Immature natural killer cell (primary cell): ENCODE data around the gene LBH. TPM values are rescaled to one million over a fixed set of nuclear protein-coding genes. Genes with fewer than 3 reads are reported as not detected.

Experiments used
- DNase-seq, 3 donors: peaks; one replicate each; pipeline ENCODE4 v3.0.0; 2022; ENCODE audit warnings: mixed read lengths in 1 of 3
- H3K27ac Mint-ChIP-seq, 6 donors: one replicate each; pipeline ENCODE4 v1.8.0; 2020; ENCODE audit warnings: mixed read lengths in 6 of 6, mild to moderate bottlenecking in 5 of 6, inconsistent platforms in 4 of 6, moderate library complexity in 3 of 6
- H3K27me3 Mint-ChIP-seq, 3 donors: one replicate each; pipeline ENCODE4 v1.8.0; 2020 to 2021; ENCODE audit warnings: low read depth in 3 of 3, mild to moderate bottlenecking in 3 of 3, mixed read lengths in 3 of 3, moderate library complexity in 3 of 3, inconsistent platforms in 1 of 3
- H3K36me3 Mint-ChIP-seq, 3 donors: one replicate each; pipeline ENCODE4 v1.8.0; 2020; ENCODE audit warnings: mixed read lengths in 3 of 3, inconsistent platforms in 2 of 3, mild to moderate bottlenecking in 2 of 3
- H3K4me1 Mint-ChIP-seq, 2 donors: one replicate each; pipeline ENCODE4 v1.8.0; 2020; ENCODE audit warnings: inconsistent platforms in 2 of 2, mild to moderate bottlenecking in 2 of 2, mixed read lengths in 2 of 2, moderate library complexity in 1 of 2
- H3K4me3 Mint-ChIP-seq, 5 donors: one replicate each; pipeline ENCODE4 v1.8.0; 2020; ENCODE audit warnings: mild to moderate bottlenecking in 5 of 5, mixed read lengths in 5 of 5, inconsistent platforms in 3 of 5, moderate library complexity in 3 of 5
- H3K9me3 Mint-ChIP-seq, 6 donors: one replicate each; pipeline ENCODE4 v1.8.0; 2020; ENCODE audit warnings: mild to moderate bottlenecking in 6 of 6, mixed read lengths in 6 of 6, inconsistent platforms in 4 of 6, moderate library complexity in 3 of 6
- polyA plus RNA-seq, 3 donors: library from polyadenylated mRNA; unstranded; fragments of 300-500 nt; fragmentation: Illumina TruSeq; gene quantifications; one replicate each; pipeline ENCODE4 v1.2.3, GENCODE V29; 2021

The LBH gene
- polyA plus RNA-seq, 3 donors from 2014 or later, result 101 to 137 (median 129) TPM

DNA sequence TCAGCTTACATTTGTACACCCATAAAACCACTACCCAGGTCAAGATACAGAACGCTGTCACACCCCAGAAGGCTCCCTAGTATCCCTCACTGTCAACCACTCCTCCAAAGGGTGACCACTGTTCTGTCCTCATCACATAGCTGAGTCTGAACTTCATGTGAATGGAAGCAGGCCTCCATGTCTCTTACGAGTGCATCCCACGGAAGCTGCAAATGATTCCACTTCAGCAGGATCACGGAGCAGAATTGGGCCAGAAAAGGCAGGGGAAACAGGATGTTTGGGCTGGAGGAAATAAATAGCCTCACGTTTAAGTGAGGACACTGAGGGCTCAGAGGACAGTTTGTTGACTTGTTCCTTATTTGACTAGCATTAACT lies 38.4 kb downstream of the LBH start:
- no peak for DNase-seq
- Mint-ChIP-seq H3K36me3 (no peaks in the 10 kb centered on the region), H3K4me1 (peaks cover 49 to 53% of the 10 kb centered on the region in 2 donors), H3K4me3 (no peak overlapping the region), H3K27ac (peak overlapping the region in 4 of 6 donors; percentile 34 to 75 (median 52)), H3K27me3 (no peaks in the 10 kb centered on the region), H3K9me3 (no peaks in the 10 kb centered on the region)

DNA sequence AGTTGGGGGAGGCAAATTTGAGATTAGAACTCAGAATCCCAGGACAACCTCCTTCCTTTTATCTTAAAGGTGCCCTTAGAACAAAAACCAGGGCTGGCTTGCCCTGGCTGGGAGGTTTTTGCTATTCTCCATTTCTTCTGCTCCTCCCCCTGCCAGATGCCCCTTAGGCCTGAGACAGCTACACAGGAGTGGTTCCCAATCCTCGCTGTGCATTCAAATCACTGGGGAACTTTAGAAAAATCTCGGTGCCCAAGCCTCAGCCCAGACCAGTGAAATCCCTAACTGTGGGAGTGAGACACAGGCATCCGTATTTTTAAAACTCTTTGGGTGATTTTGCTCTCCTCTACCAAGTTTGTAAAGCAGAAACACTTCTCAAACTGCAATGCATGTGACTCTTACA lies 38.8 kb downstream of the LBH start:
- no peaks in the 10 kb centered on the region for H3K9me3 Mint-ChIP-seq
- H3K4me3 Mint-ChIP-seq, result no peak overlapping the region
- H3K27me3 Mint-ChIP-seq, result peaks cover 0 to under 1% (median 0%) of the 10 kb centered on the region in 3 donors
- no peak for DNase-seq
- no peaks in the 10 kb centered on the region for H3K36me3 Mint-ChIP-seq
- H3K4me1 Mint-ChIP-seq, result peaks cover 45 to 49% of the 10 kb centered on the region in 2 donors
- H3K27ac Mint-ChIP-seq, result peak overlapping the region in 1 of 6 donors; percentile 64

DNA sequence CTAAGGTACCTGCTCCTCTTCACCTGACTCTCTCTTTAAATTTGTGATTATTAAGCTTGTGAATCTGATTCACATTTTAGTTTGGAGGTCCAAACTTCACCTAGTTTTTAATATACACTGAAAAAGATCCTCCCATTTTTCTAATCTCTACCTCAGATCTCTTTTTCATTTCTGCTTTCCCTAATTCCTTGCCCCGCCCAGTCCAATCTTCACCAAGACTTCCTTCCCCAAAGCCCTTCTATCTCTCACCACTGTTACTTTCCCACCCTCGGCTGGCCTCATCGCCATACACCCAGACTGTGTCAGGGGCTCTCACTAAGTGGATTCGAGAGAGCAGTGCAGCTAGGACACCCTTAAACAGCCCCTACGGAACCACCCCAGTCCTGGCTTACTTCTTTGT lies 40.0 kb downstream of the LBH start:
- Mint-ChIP-seq H3K9me3 (no peaks in the 10 kb centered on the region), H3K27ac (peak overlapping the region in 2 of 6 donors; percentile 38 to 59), H3K4me3 (no peak overlapping the region), H3K36me3 (no peaks in the 10 kb centered on the region), H3K27me3 (peaks cover 0 to 3% (median 0%) of the 10 kb centered on the region in 3 donors), H3K4me1 (peaks cover 34 to 38% of the 10 kb centered on the region in 2 donors)
- no peak for DNase-seq

DNA sequence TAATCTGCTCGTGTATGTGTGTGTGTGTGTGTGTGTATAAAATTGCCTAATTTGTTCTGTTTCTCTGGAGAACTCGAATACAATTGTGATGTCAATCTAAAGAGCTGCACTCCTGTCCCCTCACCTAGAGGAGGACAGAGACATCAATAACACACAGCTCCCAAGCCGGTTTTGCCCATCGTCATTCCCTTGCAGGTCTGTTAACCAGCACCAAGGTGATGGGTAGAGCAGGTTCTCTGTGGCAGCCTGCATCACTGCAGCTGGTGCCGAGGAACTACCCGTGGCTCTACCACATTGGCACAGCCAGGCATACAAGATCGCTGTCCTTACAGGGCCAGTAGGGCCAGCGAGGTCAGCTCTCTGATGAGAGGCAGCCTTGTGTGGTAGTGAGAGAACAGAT lies 41.0 kb downstream of the LBH start:
- no peaks in the 10 kb centered on the region for H3K36me3 Mint-ChIP-seq
- no peak for DNase-seq
- H3K9me3 Mint-ChIP-seq, result no peaks in the 10 kb centered on the region
- no peak overlapping the region for H3K4me3 Mint-ChIP-seq
- peaks cover 32 to 38% of the 10 kb centered on the region in 2 donors for H3K4me1 Mint-ChIP-seq
- peaks cover 0 to 3% (median 2%) of the 10 kb centered on the region in 3 donors for H3K27me3 Mint-ChIP-seq
- H3K27ac Mint-ChIP-seq, result no peak overlapping the region

DNA sequence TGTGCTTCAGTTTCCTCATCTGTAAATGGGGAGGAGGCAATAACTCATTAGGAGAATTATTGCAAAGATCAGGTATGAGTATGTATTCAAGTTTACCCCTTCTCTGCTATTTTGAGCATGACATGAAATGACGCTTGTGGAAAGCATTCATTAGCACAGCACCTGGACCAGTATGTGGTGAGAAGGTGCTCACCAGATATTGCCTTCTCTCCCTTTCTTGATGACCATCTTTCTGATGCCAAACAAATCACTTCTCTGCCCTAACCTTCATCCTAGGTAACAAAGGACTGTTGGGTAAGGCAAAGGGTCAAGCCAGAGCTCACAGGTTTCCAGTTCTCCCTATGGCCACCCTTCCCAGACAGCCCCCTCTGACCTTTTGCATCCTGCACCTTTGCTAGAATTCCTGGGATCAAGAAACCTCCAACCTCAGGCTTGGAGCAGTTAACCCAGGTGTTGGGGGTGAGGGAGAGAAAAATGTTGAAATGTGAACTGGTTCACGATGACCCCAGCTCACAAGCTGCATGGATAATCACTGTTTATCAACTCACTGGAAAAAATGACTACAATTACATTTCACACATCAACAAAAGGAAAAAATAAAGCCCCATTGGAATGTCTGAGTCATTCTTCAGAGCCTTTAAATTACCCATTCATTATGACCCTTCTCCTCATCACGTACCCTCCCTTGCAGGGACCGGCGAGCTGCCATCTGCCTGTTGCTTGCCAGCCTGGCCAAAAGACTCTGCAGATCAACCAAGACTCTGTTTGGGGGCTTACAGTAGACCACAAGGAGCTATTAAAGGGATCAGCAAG lies 41.6 kb downstream of the LBH start:
- Mint-ChIP-seq H3K27me3 (peaks cover 0 to 3% (median 2%) of the 10 kb centered on the region in 3 donors), H3K4me3 (no peak overlapping the region), H3K4me1 (peaks cover 31 to 38% of the 10 kb centered on the region in 2 donors), H3K36me3 (no peaks in the 10 kb centered on the region), H3K9me3 (no peaks in the 10 kb centered on the region), H3K27ac (peak overlapping the region in 2 of 6 donors; percentile 5 to 23)
- no peak for DNase-seq

DNA sequence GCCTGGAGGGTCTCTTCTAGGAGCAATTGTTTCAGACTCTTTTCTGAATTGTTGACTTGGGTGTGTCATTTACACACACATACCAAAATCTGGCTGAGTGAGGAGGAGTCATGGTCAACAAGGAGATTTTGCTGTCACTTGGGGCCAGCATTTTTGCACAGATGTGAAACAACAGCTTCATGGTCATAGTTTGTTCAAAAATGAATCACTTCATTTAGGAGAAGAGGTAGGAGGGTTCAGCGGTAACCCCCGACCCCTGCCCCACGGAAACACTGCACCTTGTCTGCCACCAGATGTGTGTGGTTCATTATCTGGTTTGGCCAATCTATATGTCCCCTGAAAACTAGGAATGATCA lies 42.2 kb downstream of the LBH start:
- H3K27me3 Mint-ChIP-seq, result peaks cover 0 to 3% (median 2%) of the 10 kb centered on the region in 3 donors
- peaks cover 29 to 41% of the 10 kb centered on the region in 2 donors for H3K4me1 Mint-ChIP-seq
- peak overlapping the region in 2 of 6 donors; percentile 5 to 23 for H3K27ac Mint-ChIP-seq
- no peak for DNase-seq
- H3K4me3 Mint-ChIP-seq, result no peak overlapping the region
- H3K36me3 Mint-ChIP-seq, result no peaks in the 10 kb centered on the region
- no peaks in the 10 kb centered on the region for H3K9me3 Mint-ChIP-seq

DNA sequence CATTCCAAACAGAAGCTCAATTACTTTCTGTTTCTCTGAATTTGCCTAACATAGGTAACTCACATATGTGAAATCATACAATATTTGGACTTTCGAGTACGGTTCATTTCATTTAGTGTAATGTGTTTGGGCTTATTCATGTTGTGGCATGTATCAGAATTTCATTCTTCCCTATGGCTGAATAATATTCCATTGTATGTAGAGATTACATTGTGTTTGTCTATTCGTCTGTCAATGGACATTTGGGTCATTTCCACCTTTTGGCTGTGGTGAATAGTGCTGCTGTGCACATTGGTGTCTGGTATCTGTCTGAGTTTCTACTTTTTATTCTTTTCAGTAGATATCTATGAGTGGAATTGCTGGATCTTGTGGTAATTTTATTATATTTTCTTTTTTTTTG lies 43.9 kb downstream of the LBH start:
- H3K27ac Mint-ChIP-seq, result no peak overlapping the region
- H3K4me1 Mint-ChIP-seq, result peaks cover 25 to 37% of the 10 kb centered on the region in 2 donors
- H3K27me3 Mint-ChIP-seq, result peaks cover 0 to 4% (median 3%) of the 10 kb centered on the region in 3 donors
- H3K4me3 Mint-ChIP-seq, result no peak overlapping the region
- DNase-seq, result no peak
- H3K36me3 Mint-ChIP-seq, result no peaks in the 10 kb centered on the region
- no peaks in the 10 kb centered on the region for H3K9me3 Mint-ChIP-seq

DNA sequence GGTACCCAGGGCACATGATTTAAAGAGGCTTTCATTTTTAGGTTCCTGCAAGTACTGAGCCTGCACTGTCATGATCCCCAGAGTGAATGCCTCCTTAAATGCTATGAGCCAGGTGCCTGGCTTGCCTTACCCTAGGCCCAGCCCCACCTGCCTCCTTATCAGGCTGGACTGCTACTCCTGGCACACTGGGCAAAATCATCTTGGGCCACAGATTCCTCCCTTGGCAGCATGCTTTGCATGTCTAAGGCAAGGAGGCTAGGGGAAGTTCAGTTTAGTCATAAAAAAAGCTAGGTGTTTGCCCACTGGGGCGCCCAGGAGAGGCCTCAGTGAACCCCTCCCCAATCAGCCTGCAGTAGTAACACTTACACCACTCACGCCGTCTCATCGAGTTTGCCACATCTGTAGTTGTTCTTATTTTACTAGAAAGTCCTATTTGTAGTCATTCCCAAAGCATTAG lies 45.1 kb downstream of the LBH start:
- H3K27me3 Mint-ChIP-seq, result peaks cover 4 to 6% (median 4%) of the 10 kb centered on the region in 3 donors
- H3K27ac Mint-ChIP-seq, result peak overlapping the region in 4 of 6 donors; percentile 39 to 67 (median 50)
- peaks cover 23 to 37% of the 10 kb centered on the region in 2 donors for H3K4me1 Mint-ChIP-seq
- no peaks in the 10 kb centered on the region for H3K9me3 Mint-ChIP-seq
- H3K4me3 Mint-ChIP-seq, result no peak overlapping the region
- peaks cover 0 to 4% (median 0%) of the 10 kb centered on the region in 3 donors for H3K36me3 Mint-ChIP-seq
- DNase-seq, result peak in 1 of 3 donors; percentile 5

DNA sequence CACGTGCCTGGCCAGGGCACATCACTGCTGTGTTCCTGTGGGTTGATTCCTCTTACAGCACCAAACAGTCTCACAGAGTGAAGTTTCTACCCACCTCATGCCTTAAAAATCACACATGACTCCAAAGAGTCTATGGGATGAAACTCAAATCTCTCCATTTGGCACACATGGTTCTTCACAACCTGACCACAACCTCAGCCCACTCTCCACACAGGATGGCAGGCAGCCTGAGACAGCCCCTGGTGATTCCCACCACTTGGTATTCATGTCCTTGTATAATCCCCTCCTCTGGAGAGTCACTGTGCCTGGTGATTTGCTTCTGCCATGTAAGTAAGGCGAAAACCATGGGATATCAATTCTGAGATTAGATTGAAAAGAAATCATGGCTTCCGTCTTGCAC lies 46.2 kb downstream of the LBH start:
- Mint-ChIP-seq H3K36me3 (peaks cover 0 to 4% (median 0%) of the 10 kb centered on the region in 3 donors), H3K4me1 (peaks cover 23 to 37% of the 10 kb centered on the region in 2 donors), H3K9me3 (no peaks in the 10 kb centered on the region), H3K4me3 (no peak overlapping the region), H3K27ac (peak overlapping the region in 1 of 6 donors; percentile 50), H3K27me3 (peaks cover 4 to 6% (median 4%) of the 10 kb centered on the region in 3 donors)
- DNase-seq, result no peak

DNA sequence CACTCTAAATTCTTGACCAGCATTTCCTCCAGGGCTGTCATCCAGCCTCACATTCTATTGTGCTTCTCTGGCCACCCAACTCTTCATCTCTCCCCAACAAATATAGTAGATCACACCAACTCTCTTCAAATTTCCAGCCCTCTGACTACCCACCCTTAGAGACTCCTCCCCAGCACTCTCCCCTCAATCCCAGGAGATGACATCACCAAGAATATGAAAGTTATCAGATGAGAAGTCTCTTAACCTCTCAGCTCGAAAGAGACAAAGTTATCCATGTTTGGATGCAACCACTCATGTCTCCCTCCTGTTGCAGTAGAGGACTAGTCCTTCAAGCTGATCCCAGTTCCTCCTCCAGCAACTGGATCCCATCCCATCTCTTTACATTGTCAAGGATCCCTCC lies 47.1 kb downstream of the LBH start:
- H3K4me3 Mint-ChIP-seq, result no peak overlapping the region

DNA sequence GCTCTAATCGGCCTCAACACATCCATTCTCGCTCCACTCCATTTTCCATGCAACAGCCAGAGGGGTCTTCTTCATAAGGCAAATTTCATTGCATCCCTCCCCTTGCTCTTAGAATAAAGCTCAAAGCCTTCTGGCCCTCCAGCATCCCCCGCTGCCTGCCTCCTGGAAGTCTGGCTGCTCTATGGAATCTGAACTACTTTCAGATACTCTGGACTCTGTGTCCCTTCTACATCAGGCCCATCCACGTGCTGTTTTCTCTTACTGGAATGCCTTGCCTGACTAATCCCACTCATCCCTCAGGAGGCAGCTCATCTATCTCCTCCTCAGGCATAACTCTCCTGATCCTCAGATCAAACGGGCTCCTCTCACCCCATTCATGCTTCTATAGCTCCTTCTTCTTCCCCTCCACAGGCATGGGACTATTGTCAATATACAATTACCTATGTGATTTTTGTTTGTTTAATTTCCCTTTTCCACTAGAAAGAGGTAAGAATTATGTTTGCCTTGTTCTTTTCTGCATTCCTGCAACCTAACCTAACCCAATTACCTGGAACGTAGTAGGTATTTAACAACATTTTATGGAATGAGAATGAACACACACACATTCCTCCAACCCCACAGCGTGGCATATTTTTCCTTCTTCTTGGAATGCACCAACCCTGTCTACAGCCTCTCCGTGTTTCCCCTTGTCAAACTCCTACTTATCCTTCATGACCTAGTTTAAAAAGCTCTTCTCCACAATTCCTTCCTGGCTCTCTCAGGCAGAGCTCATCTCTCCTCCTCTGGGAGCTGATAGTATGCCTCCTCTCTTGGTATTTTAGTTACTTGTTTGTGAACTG lies 49.5 kb downstream of the LBH start:
- Mint-ChIP-seq H3K27me3 (peaks cover 3 to 9% (median 4%) of the 10 kb centered on the region in 3 donors), H3K9me3 (no peaks in the 10 kb centered on the region), H3K4me3 (no peak overlapping the region), H3K36me3 (peaks cover 0 to 4% (median 0%) of the 10 kb centered on the region in 3 donors), H3K4me1 (peaks cover 18 to 28% of the 10 kb centered on the region in 2 donors), H3K27ac (peak overlapping the region in 1 of 6 donors; percentile 32)
- DNase-seq, result no peak

More for the DNA sequence above, 47.1 kb downstream of the LBH start:
- DNase-seq, result no peak
- H3K27ac Mint-ChIP-seq, result peak overlapping the region in 4 of 6 donors; percentile 3 to 48 (median 18)
- no peaks in the 10 kb centered on the region for H3K9me3 Mint-ChIP-seq
- peaks cover 4 to 6% (median 5%) of the 10 kb centered on the region in 3 donors for H3K27me3 Mint-ChIP-seq
- H3K36me3 Mint-ChIP-seq, result peaks cover 0 to 4% (median 0%) of the 10 kb centered on the region in 3 donors
- H3K4me1 Mint-ChIP-seq, result peaks cover 18 to 30% of the 10 kb centered on the region in 2 donors

DNA sequence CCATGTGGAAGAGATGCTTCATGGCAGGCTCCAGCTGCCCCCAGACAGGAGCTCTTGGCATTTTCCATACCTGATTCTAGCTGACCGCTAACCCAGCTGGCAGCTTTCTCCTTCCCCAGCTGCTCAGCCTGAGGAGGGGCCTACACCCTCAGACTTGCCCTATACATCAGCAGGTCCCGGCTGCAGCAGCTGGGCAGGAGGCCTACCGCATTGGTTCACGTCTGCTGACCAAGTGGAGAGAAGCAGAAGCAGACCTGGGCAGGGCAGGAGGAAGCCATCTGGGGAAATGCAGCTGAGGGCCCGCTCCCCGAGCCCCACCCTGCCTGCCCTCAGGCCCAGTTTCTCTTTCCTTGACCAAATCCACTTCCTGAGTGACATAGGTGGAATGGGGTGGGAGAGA lies 50.7 kb downstream of the LBH start:
- H3K9me3 Mint-ChIP-seq, result no peaks in the 10 kb centered on the region
- DNase-seq, result no peak
- H3K27me3 Mint-ChIP-seq, result peaks cover 2 to 9% (median 3%) of the 10 kb centered on the region in 3 donors
- H3K27ac Mint-ChIP-seq, result no peak overlapping the region
- peaks cover 0 to 4% (median 0%) of the 10 kb centered on the region in 3 donors for H3K36me3 Mint-ChIP-seq
- peaks cover 14 to 25% of the 10 kb centered on the region in 2 donors for H3K4me1 Mint-ChIP-seq
- no peak overlapping the region for H3K4me3 Mint-ChIP-seq

DNA sequence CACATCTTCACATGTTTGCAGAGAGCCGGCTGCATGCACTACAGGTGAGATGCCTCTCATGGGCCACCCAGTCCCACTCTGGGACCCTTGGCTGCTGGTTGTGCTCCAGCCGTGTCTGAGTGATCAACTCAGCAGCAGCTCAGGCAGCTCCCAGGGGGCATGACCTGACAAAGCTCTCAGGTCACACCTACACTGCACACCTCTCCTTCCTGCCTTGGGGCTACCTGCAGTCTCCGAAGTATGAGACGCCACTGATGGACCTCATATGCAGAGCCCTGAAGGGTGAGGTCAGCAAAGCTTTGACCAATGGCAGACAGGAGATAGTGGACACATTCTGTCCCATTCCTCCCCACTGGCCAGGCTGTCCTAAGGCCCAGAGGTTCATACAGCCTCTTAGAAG lies 51.4 kb downstream of the LBH start:
- Mint-ChIP-seq H3K4me1 (peaks cover 15 to 25% of the 10 kb centered on the region in 2 donors), H3K27me3 (peaks cover 2 to 9% (median 3%) of the 10 kb centered on the region in 3 donors), H3K27ac (no peak overlapping the region), H3K4me3 (no peak overlapping the region), H3K36me3 (peaks cover 0 to 4% (median 0%) of the 10 kb centered on the region in 3 donors), H3K9me3 (no peaks in the 10 kb centered on the region)
- no peak for DNase-seq
